GM21717 (cell line): ENCODE data around the gene UST.

ENCODE experiments used
- ATAC-seq: cut with Tn5 transposase; IDR thresholded peaks from one replicate; pipeline ENCODE4 v1.9.1; 2021; ENCODE audit warnings: mild to moderate bottlenecking, moderate library complexity; ENCODE audit not compliant: unreplicated experiment

Gene UST

DNA sequence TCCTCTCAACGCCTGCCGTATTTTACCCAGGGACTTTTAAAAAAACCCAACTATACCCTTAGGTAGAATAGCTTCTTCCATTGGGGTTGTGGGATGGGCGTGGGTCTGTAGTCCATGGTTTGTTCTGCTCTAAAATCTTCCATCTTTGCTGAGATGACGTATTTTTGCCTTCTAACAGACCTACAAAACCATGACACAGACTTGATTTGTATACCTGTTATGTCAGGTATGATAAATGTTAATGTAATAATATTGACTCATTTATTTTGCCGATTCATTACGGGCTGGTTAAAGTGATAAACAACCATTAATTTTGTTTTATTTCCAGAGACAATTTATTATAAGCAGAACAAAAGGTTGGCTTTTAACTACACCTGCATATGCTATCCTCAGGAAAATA, 48.7 kb downstream of the UST start:
- ATAC-seq: no peak

DNA sequence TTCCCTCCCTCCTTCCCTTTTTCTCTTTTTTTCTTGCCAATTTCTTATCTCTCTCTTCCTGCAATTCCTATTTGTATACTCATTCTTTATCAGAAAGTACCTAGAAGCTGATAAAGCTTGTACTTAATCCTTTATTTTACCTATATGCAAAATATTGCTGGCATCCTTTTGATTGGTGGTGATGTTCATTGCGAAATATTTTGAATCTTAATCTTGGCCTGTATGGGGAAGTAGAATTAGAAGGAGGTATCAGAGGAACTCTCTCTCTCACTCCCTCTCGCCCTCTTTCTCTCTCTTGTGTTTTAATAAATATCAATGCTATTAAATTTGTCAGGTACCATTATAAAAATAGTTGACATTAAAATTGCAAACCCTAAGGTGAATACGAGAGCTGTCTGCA, 52.8 kb downstream of the UST start:
- no peak for ATAC-seq

DNA sequence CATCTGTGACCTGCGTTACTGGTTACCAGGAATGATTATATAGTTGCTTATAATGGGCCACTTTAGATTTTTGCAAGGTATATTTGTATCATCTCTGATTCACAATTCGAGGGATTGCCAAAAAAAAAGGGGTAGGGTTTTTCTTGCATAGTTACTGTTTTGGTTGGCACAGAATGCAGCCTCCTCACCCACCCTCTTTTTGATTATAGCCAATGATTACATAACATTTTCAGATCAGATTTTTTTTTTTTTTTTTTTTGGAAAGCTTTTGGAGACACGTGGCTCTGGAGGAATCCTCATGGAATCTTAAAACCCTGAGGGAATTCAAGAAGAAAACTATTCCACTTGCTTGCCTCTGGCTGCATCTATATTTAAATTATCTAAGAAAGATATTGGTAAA, 53.7 kb downstream of the UST start:
- ATAC-seq: no peak

DNA sequence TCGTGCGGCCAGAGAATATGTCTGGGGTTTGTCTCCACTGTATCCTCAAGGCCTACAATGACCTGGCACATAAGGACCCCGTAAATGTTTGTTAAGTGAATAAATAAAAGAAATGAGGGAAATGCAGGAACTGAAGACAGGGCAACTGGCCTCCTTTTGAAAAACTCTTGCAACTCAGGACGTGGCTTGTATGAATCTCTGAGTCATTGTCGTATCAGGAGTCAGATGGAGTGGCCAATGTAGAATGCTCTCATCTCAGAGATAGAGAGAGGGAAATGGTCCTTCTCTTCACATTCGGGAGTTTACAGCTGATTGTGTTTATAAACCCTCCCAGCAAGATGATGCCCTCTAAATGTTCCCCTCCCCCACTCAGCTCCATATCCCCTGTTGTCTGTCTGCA, 57.1 kb downstream of the UST start:
- ATAC-seq: no peak

DNA sequence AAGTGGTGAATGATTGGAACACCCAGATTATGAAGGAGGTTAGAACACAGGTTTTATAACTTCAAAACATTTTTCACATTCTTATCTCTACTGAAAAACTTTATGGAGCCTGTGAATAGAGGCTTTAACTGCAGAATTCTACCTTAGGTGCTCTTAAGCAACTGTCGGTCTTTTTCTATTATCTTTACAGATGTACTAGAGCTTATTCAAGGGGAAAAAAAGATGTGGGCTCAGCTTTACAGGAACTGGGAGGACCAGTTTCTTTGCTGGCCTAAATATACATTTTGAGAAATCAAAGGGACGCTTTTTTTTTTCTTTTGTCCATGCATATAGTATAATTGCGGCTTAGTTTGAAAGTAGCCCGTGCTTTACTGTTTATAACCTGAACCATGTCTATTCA, 58.9 kb downstream of the UST start:
- ATAC-seq: no peak

DNA sequence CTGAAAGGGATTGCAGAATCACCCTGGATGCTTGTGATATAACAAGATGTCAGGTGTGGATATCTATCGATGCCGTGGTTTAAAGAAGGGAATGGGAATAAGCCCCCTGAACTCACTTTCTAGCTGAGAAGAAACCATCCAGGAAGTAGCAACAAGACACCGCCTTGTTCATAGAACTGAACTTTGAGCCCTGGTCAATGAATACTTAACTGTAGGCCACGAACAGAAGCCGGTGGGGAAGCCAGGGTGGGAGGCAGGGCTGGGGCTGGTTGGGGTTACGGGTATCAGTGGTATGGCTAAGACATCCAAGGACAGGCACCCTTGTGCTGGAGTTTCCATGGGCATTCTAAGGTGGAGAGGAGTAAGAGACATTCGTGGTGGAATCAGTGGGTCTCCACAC, 61.0 kb downstream of the UST start:
- no peak for ATAC-seq

DNA sequence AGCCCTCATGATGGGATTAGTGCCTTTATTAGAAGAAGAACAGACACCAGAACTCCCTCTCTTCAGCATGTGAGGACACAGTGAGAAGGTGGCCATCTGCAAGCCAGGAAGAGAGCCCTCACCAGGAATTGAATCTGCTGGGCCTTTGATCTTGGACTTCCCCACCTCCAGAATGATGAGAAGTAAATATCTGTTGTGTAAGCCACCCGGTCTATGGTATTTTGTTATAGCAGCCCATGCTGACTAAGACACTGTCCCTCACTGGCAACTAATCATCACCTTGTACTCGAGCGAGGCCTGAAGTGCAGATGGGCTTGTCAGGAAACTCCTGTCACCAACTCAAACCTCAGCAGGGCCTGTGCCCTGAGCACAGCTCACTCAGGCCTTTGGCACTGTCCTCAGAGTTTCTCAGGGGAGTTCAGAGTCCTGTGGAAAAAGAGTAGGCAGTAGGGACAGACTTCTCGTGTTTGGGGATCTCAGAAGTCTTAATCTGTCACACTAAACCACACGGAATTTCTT, 62.0 kb downstream of the UST start:
- ATAC-seq: no peak

DNA sequence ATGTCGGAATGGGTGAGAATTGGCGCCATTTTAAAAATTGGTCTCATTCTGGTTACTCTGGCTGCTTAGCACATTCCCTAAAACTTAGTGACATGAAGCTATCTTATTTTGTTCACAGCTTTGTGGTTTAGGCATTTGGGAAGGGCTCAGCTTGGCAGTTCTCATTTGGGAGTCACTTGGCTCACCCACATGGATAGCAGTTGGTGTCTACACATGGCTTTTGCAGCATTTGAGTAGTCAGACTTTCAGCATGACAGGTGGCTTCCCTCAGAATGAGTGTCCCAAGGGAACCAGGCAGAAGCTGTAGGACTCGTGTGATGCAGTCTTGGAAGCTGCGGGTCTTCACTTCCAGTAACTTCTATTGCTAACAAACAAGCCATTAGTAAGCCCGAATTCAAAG, 64.6 kb downstream of the UST start:
- ATAC-seq: no peak

DNA sequence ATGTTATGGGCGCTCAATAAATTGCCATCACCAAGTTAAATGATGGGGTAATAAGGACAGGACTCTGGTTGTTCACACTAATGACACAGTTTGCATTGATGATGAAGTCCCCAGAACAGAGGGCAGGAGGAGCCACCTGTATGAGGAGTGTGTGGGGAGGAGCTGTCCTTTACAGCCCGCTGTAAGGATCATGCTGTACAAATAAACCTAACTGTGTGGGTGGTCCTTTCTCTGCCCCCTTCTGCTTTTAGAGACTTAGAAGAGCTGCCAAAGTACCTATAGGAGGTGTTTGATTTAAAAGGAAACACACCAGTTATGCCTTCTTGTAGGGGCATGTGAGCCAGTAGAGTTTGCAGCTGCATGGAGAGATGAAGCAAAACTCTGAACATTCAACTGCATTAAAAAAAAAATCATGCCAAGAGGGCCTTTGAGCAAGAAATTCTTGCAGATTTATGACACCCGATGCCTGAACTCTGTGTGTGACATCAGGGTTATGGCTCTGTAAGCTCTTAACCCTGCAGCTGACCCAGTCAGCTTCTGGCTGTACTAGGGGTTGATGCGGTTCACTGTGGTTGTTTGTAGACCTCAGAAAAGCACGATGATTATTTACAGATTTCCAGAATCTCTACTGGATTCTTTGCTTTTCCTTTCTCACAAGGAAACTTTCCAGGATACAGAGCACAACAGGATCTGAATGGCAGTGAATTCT, 67.4 kb downstream of the UST start:
- ATAC-seq: no peak

DNA sequence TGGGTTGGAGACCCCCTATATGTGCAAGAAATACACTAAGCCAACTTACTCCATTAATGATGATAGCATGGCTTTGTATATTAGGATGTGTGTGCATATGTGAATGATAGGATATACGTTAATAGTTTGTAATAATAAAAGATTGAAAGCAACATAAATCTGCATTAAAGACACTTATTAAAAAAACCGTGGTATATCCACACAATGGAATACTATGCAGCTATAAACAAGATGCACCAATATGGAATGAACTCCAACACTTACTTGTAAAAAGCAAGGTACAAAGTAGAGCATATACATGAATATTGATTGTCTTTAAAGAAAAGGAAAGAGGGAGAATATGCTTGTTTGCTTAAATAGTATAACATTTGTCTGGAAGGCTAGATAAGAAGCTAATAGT, 68.0 kb downstream of the UST start:
- ATAC-seq: no peak

DNA sequence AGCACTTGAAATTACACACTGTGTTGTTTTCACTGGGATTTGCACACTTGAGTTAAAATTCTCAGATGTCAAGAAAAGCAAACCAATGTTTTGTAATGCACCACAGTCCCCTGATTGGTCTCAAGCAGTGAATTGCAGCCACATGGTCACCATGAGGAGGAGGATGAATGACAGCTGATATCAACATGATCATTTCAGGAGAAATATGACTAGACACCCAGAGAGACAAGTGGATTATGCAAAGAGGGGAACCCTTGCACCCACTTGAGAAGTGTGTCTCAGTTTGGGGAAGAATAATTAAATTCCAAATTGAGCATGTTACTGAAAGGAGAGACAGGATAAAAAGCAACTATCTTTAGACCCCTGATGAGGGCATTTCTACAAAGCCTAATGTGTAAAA, 69.3 kb downstream of the UST start:
- ATAC-seq: no peak

DNA sequence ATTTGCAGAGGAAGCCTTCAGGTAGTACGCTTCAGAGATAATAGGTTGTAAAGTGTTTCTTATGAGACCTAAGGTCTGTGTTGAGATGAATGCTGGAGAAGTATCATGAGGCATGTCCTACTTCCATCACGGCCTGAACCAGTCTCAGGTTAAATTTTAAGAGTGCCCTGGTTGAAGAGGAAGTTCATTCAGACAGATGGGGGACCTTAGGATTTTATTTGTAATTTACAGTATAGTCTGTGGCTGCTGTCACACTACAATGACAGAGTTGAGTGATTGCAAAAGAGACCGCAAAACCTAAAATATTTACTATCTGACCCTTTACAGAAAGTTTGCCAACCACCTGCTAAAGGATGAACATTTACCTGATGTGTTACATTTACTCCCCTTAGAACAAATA, 70.9 kb downstream of the UST start:
- ATAC-seq: no peak

DNA sequence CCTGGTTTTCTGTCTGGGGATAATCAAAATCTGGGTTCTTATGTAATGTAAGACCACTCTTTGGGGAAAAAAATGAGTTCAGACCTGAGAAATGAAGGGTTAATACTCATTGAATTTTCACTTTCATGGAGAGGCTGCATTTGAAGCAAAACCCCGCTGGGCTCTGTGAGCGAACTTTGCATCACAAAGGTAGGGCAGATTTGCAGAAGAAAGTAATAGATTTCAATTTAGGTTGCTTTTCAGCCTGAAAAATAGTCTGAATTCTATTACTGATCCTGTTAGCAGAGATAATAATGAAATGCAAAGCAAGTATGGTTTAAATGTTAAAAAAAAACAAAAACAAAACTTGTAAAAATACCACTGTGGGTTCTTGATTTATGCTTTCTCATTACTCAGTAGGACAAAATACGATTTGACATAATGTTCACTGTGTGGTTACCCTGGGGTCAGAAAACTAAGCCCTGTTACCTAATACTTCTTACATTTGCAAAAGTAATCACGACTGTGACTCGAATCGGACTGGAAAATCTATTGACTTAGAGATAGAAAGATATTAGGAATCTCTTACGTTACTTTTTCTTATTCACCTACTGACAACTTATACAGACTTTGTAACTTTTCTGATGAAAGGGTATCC, 72.2 kb downstream of the UST start:
- no peak for ATAC-seq

DNA sequence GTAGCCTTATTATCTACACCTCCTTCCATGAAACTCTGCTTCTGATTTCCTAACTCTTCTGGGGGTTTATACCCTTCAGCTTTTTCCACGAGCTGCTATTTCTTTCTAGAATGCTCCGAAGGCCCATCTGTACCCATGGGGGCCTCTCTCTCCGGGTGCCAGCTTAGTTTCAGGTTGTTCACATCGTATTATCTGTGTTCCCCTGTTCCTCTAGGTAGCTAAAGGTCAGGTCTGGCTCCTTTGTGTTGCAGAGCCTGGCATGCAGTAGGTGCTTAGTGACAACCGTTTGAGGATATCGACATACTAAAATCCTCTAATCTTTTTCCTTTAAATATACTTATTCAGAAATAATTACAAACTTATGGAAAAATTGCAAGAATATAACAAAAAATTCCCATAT, 73.0 kb downstream of the UST start:
- ATAC-seq: no peak

DNA sequence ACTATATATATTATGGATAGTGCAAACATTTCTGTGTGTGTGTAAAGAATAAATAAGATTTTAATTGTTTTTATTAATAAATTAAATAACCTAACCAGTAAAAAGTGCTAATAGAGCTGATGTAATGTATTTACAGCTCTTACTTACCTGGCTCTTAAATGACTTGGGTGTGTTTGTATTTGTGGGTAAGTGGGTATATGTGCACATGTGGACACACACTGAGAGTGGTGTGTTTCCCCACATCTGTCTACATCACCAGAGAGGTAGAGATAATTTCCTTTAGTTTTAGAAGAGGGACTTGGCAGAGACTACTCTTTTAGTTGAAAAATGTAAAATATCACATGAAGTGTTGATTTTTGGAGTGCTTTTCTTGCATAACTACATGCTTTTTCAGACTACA, 76.0 kb downstream of the UST start:
- ATAC-seq: no peak

DNA sequence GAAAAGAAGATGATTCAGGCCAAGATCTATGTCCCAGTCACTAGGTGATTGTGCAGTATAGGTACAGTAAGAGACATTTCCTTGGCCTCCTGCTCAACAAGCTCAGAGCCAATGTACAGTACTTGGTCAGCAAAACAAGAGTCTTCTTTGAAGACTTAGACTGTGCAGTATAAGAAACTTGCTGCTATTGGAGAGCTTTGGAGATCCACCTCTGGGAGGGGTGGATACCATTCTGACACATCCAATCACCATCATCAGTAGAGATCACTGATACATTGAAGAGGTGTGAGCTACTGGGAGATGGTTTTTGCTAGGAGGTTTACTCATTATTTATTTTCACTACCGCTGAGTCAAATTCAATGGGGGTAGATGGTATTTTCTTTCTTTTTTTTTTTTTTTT, 77.5 kb downstream of the UST start:
- ATAC-seq: no peak

DNA sequence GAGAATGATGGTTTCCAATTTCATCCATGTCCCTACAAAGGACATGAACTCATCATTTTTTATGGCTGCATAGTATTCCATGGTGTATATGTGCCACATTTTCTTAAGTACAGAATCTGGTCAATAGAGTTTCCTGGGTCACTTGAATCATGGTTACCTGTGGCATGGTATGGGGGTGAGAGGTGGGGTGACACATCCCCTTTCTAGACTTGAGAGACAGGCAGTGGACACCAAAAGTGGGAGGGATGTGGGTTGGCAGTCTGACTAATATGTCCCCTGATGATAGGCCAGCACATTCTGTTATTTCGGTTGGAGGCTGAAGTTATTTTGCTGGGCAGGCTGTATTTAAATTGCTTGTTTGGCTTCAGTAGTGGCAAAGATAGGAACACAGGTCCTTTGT, 78.1 kb downstream of the UST start:
- ATAC-seq: no peak

DNA sequence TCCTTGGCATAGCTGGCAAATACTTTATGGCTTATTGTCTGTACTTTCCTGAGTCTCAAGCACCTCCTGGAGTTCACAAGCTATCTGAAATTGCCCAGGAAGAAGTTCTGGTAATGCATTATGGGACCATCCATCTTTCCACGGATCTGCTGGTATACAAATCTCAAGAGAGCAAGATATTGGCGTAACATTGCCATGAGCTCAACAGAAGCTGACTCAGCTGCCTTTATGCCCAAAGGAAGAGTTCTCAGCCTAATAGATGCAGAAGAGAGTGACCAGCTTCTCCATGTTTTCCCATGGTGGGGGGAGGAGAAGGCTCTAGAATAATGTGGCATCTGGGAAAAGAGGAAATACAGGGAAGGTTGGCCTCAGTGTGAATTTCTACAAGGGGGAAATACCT, 78.7 kb downstream of the UST start:
- ATAC-seq: no peak

DNA sequence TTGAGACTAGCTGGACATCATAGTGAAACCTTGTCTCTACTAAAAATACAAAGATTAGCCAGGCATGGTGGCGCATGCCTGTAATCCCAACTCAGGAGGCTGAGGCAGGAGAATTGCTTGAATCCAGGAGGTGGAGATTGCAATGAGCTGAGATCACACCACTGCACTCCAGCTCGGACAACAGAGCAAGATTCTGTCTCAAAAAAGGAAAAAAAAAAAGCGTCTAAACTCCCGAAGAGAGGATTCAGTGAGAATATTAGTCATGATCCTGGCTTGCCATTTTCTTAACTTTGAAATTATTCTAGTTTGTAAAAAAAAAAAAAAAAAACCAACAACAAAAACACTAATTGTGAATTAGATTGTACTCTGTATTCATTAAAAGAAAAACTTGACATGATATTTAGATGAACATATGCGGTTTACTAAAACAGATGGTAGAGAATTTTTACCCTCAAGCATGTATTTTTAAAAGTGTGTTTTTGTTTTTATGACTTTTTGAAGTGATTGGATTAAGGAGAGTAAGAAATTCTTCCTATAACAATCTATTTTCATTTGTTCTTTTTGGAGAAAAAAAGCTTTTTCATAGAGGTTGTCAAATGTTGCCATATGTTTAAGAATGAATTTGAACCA, 80.7 kb downstream of the UST start:
- no peak for ATAC-seq

DNA sequence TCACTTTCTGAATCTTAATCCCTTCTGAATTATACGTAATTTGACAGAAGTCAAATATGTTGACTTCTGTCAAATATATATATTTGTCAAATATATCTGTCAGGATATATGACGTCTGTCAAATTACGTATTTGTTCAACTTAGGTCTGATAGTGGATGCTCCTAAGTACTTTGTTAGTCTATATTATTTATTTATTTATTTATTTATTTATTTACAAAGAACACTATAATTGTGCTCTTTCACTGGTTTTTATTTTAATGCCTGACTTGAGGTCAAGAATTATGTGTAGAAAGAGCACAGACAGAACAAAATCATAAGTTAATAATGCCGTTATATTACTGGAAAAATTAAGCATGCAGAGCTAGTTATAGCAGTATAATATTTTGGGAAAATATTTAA, 81.2 kb downstream of the UST start:
- ATAC-seq: no peak

DNA sequence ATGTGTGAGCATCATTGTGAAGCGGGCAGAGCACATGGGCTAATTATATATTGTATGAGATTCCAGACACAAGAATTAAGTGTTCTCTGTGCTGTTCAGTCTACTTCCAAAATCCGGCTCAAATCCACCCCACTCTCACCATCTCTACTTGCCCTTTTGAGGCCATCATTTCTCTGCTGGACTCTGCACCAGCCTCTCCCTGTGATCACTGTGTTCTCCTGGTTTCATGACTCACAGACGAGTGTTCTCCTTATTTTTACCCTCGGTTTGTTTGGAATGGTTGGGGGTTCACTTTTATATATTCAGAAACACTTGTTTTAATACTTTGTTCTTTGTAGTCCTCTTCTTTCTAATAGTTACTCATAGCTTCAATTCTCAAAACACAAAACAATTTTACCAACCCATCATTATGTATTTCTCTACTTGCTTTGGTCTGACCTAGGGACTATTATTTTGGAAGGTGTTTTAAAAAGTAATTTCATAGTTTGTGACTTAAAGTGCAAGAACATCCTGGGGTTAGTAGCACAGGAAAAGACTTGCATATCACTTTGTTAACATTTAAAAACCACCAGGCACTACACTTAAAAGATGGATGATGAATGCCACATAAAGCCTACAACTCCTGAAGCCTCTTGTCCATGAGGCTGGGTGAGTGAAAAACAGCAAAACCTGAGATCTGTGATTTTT, 82.7 kb downstream of the UST start:
- ATAC-seq: no peak

DNA sequence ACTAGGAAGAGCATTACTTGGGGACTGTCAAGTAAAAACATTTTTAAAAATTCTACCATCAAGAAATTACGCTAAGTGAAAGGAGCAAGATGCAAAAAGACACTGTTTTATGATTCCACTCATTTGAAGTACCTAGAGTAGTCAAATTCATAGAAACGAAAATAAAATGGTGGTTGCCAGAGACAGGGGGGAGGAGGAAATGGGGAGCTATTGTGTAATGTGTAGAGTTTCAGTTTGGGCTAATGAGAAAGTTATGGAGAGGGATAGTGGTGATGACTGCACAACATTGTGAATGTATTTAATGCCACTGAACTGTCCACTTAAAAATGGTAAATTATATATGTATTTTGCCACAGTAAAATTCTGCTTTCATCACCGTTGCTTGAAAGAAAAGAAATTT, 83.8 kb downstream of the UST start:
- no peak for ATAC-seq
